Posterior cingulate gyrus (tissue), 11 donors: ENCODE measurements around the gene SRCIN1.
A peak's percentile ranks its signal among the peaks of the same experiment; 100 is the strongest.

Experiments used
- DNase-seq, 10 donors: peaks; one replicate each; pipeline versions ENCODE4 v3.0.0 to v3.0.0-alpha.2; 2020 to 2021; ENCODE audit warnings: mixed read lengths in 3 of 10
- intact Hi-C: fragments of 100-400 bp; cut with DNase I; formaldehyde crosslinking; loops from one replicate; pipeline ENCODE4 v1.15.1; 2023

Gene SRCIN1

GRCh38 chr17:38617074-38617860 lies 11.5 kb upstream of the SRCIN1 start:
- intact Hi-C loops: no loop called here
- DNase-seq: peak in 2 of 10 donors; percentile 63 to 71

- intact Hi-C loops: no loop called here
- peak in 2 of 10 donors; percentile 18 to 45 for DNase-seq
Measured at GRCh38 chr17:38616361-38616760, 10.6 kb upstream of the SRCIN1 start.

GRCh38 chr17:38613981-38614779 lies 8.4 kb upstream of the SRCIN1 start:
- intact Hi-C loops: no loop called here
- peak in 2 of 10 donors; percentile 22 to 47 for DNase-seq

- intact Hi-C loops: no loop called here
- DNase-seq: peak in 1 of 10 donors; percentile 2
Measured at GRCh38 chr17:38613525-38613980, 7.8 kb upstream of the SRCIN1 start.

GRCh38 chr17:38611872-38612376 lies 6.2 kb upstream of the SRCIN1 start:
- intact Hi-C loops: no loop called here
- peak in 2 of 10 donors; percentile 7 to 39 for DNase-seq

- DNase-seq: peak in 2 of 10 donors; percentile 32 to 46
- intact Hi-C loops: no loop called here
Measured at GRCh38 chr17:38611070-38611786, 5.5 kb upstream of the SRCIN1 start.

GRCh38 chr17:38609280-38610031 lies 3.7 kb upstream of the SRCIN1 start:
- intact Hi-C loops: loop anchor here (10.0 kb wide), 1 partner anchor 55 kb away; no protein-coding TSS in a partner anchor
- DNase-seq: peak in 3 of 10 donors; percentile 21 to 75 (median 49)

GRCh38 chr17:38608648-38609047 lies 2.9 kb upstream of the SRCIN1 start:
- intact Hi-C loops: loop anchor here (10.0 kb wide), 1 partner anchor 54 kb away; no protein-coding TSS in a partner anchor
- DNase-seq: peak in 3 of 10 donors; percentile 35 to 67 (median 36)

GRCh38 chr17:38606646-38607611 lies 1.2 kb upstream of the SRCIN1 start:
- peak; percentile 61 to 96 (median 77) for DNase-seq
- intact Hi-C loops: loop anchor here (2.0 to 10.0 kb wide), 2 partner anchors 52 to 56 kb away; no protein-coding TSS in a partner anchor

- intact Hi-C loops: loop anchor here (10.0 kb wide), 1 partner anchor 51 kb away; no protein-coding TSS in a partner anchor
- DNase-seq: peak in 3 of 10 donors; percentile 74 to 85 (median 80)
Measured at GRCh38 chr17:38605411-38605840, 326 bp downstream of the SRCIN1 start.

GRCh38 chr17:38604479-38605403 lies 1.0 kb downstream of the SRCIN1 start:
- peak; percentile 51 to 96 (median 68) for DNase-seq
- intact Hi-C loops: loop anchor here (10.0 kb wide), 1 partner anchor 50 kb away; no protein-coding TSS in a partner anchor

GRCh38 chr17:38603786-38604478 lies 1.8 kb downstream of the SRCIN1 start:
- DNase-seq: peak in 2 of 10 donors; percentile 56 to 72
- intact Hi-C loops: loop anchor here (10.0 kb wide), 1 partner anchor 49 kb away; no protein-coding TSS in a partner anchor

GRCh38 chr17:38602956-38603785 lies 2.6 kb downstream of the SRCIN1 start:
- peak in 8 of 10 donors; percentile 41 to 91 (median 63) for DNase-seq

GRCh38 chr17:38602453-38602852 lies 3.3 kb downstream of the SRCIN1 start:
- intact Hi-C loops: loop anchor here (10.0 kb wide), 1 partner anchor 48 kb away; no protein-coding TSS in a partner anchor
- DNase-seq: peak in 2 of 10 donors; percentile 49 to 50

More at GRCh38 chr17:38602956-38603785, 2.6 kb downstream of the SRCIN1 start:
- intact Hi-C loops: loop anchor here (10.0 kb wide), 1 partner anchor 48 kb away; no protein-coding TSS in a partner anchor
